C4-2B (cell line): ENCODE measurements around the gene GMNC.

Experiments used
- CTCF ChIP-seq: fragments of 450-650 bp; conservative IDR thresholded peaks from 2 replicates; pipeline ENCODE4 v1.5.1; 2017; ENCODE audit warnings: mild to moderate bottlenecking
- ZFX ChIP-seq: fragments of 450-650 bp; IDR thresholded peaks from 2 replicates; pipeline ENCODE4 v1.6.1; 2017

- TF ChIP-seq CTCF = peak; percentile 79
- TF ChIP-seq ZFX = no peak
Measured at GRCh38 chr3:190877925-190878324, 15.4 kb upstream of the GMNC start.
